ENCODE measurements around the gene SBF2.

Gene SBF2

DNA sequence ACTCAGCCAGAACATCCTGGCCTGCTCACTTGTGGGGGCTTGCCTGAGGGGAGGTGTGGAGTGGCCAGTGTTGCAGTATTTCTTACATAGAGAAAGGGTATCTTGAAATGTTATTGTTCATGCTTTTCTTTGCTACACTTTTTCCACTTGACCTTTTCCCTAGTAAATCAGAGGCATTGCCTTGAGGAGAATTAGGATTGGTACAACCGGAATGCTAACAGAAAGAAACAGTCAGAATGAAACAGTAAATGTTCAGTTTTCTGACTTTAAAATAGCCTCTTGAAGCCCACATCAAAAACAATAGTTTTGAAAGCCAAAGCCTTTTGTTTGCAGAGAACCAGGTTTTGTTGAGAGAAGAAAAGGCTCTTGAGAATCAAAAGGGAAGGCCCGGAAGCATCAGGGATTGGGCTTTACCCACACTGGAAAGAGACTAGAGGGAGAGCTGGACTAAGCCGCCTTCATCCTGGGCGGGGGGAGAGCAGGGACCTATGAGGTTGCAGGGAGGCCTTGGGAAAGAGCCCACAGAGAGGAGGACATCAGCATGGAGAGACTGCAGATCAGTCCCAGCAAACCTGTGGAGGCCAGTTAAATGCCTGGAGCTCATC is 23.2 kb upstream of the SBF2 start:
- no peak overlapping the region for H3K27ac ChIP-seq
- TF ChIP-seq, protein P1, sequence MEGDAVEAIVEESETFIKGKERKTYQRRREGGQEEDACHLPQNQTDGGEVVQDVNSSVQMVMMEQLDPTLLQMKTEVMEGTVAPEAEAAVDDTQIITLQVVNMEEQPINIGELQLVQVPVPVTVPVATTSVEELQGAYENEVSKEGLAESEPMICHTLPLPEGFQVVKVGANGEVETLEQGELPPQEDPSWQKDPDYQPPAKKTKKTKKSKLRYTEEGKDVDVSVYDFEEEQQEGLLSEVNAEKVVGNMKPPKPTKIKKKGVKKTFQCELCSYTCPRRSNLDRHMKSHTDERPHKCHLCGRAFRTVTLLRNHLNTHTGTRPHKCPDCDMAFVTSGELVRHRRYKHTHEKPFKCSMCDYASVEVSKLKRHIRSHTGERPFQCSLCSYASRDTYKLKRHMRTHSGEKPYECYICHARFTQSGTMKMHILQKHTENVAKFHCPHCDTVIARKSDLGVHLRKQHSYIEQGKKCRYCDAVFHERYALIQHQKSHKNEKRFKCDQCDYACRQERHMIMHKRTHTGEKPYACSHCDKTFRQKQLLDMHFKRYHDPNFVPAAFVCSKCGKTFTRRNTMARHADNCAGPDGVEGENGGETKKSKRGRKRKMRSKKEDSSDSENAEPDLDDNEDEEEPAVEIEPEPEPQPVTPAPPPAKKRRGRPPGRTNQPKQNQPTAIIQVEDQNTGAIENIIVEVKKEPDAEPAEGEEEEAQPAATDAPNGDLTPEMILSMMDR (conservative IDR thresholded peaks at IDR 0.05), result no peak

DNA sequence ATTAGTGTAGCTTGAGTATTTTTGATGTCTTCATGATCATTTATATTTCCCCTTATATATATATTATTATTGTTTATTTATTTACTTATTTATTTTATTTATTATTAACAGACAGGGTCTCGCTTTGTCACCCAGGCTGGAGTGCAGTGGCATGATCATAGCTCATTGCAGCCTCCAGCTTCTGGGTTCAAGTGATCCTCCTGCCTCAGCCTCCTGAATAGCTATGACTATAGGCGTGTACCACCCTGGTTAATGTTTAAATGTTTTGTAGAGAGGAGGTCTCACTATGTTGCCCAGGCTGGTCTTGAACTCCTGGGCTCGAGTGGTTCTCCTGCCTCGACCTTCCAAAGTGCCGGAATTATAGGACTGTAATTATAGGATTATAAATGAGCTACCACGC is 21.1 kb upstream of the SBF2 start:
- H3K27ac ChIP-seq, result no peak overlapping the region
- TF ChIP-seq, protein P1 (conservative IDR thresholded peaks at IDR 0.05), result no peak

DNA sequence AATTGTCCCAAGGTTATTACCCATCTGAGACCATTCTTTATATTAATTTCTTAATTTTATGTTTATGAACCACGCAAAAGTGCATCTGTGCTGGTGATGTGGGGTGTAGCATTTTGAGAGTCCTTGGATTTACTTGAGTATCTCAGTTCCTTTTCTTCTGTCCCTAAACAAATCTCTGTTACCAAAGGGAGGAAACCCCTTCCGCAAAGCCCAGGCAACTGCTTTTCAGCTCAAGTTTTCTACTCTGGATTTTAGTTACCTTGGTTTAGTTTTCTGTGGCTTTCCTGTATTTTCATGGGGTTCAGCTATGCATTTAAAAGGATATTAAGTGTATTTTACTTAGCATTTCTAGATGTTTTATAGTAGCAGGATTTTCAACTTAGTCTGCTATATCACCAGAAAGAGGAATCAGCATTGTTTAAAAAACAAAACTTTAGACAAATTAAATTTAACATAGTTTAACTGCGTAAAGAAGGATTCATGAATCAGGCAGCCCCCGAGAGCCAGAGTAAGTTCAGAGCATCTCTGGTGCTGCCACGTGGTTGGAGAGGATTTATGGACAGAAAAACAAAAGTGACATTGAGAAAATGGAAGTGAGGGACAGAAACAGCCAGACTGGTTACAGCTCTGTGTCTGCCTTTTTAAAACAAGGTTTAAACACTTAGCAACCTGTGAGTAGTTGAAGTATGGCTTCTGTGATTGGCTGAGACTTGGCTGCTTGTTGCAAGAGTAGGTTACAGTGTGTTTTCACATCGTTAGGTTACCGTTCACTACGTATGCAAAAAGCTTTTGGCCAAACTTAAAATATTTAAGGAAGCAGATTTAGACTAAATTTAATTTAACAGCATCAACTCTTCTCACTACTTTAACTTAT is 20.4 kb upstream of the SBF2 start:
- H3K27ac ChIP-seq, result no peak overlapping the region
- TF ChIP-seq, protein P1 (conservative IDR thresholded peaks at IDR 0.05), result no peak

DNA sequence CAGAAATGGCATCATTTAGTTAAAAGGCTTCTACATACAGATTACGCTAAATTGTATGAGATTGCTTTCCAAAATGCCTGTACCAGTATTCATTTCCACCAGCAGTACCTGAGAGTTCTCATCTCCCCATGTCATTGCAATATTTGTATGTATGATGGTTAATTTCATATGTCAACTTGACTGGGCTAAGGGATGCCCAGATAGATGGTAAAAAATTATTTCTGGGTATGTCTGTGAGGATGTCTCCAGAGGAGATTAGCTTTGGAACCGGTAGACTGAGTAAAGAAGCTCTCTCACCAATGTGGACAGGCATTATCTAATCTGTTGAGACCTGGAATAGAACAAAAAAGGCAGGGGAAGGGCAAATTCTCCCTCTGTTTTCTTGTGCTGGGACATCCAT is 17.8 kb upstream of the SBF2 start:
- no peak overlapping the region for H3K27ac ChIP-seq
- TF ChIP-seq, protein P1 (conservative IDR thresholded peaks at IDR 0.05), result no peak

DNA sequence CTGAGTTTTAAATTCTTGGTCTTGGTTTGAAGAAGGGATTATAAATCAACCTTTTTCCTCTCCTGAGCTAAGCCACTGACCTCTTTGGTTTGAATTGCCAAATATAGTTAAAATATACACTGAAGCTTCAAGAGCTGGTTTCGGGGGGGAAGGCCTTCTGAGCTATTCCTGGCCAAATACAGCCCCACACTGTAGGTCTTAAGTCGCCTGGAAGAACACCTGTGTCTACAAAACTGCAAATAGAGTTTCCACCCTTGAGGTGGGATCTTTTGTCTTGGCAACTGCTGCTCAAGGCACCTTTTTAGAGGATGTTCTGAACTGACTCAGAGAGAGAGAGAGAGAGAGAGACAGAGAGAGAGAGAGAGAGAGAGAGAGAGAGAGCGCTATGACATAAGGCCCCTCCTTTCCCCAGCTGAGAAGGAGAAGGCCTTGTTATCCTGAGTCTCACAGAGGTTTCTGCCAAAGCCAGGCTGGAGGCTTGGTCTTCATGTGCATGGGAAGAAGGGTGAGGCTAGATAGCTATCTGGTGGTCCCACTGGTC is 16.4 kb upstream of the SBF2 start:
- TF ChIP-seq, protein P1 (conservative IDR thresholded peaks at IDR 0.05), result no peak
- no peak overlapping the region for H3K27ac ChIP-seq

DNA sequence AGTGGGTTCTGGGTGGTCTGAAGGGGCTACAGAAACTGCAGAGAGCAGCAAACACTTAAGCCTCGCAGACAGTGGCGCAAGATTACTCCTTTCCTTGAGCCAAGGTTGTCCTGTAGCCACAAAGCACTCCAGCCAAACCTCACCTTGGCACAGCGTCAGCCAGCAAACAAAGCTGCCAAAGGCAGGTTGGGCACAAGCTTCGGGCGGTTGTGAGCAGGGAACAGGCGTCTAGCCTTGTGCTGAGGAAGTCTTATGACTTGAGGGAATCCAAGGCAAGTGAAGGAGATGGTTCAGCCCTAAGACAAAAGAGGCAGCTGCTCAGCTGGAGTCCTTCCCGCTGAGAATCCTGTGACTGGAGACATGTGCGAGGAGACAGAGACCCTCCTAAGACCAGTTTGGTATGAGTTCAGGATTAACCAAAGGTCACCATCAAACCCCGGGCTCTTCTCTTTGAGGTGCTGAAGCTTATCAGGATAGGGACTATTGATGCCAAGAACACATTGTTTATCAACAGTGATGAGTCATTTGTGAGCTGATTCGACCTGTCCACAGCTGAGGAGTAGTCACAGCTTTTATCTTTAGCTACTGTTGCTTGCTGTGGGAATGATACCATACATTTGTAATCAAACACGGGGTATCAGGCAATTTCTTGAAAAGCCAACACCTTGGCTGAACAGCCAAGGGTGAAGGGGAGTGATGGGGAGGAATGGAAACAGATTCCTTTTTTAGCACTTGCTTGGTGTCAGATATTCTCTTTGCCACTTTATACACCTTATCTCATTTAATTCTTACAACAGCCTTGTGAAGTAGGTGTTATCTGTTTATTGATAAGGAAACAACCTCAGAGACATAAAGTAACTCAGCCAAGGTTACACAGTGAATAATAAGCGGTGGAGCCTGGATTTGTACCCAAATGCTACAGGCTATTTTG is 15.4 kb upstream of the SBF2 start:
- H3K27ac ChIP-seq, result peak overlapping the region; percentile 96
- TF ChIP-seq, protein P1 (conservative IDR thresholded peaks at IDR 0.05), result no peak
